H1 (cell line): ENCODE results near the gene ROGDI. TPM values are rescaled to one million over a fixed set of nuclear protein-coding genes. Genes with fewer than 3 reads are reported as not detected.

Source experiments
- BACH1 ChIP-seq: IDR thresholded peaks from 2 replicates; pipeline ENCODE4 v1.6.1; 2012; ENCODE audit warnings: low read length, improper control_type of control experiment
- GABPA ChIP-seq: IDR thresholded peaks from 2 replicates; pipeline ENCODE4 v1.6.1; 2011; ENCODE audit warnings: mild to moderate bottlenecking, low read length, moderate library complexity, borderline replicate concordance; ENCODE audit not compliant: insufficient read depth
- MAFK ChIP-seq: IDR thresholded peaks from 2 replicates; pipeline ENCODE4 v1.6.1; 2012; ENCODE audit warnings: low read depth, mild to moderate bottlenecking, improper control_type of control experiment, low read length
- POLR2A ChIP-seq, 2 experiments: IDR thresholded peaks; 1 replicate in 1 of 2; 2 replicates in 1 of 2; pipeline ENCODE4 v1.6.1; 2011; ENCODE audit warnings: low read depth in 2 of 2, low read length in 2 of 2, mild to moderate bottlenecking in 2 of 2; ENCODE audit errors: control extremely low read depth in 1 of 2
- POU5F1 ChIP-seq: IDR thresholded peaks from 2 replicates; pipeline ENCODE4 v1.6.1; 2011; ENCODE audit warnings: low read depth, mild to moderate bottlenecking, low read length, moderate library complexity
- SIN3A ChIP-seq, 2 experiments: IDR thresholded peaks in 1 of 2; conservative IDR thresholded peaks in 1 of 2; 2 replicates each; pipeline ENCODE4 v1.6.1; 2011 to 2012; ENCODE audit warnings: low read length in 2 of 2, improper control_type of control experiment in 1 of 2, low read depth in 1 of 2, mild to moderate bottlenecking in 1 of 2
- TAF1 ChIP-seq: IDR thresholded peaks from 2 replicates; pipeline ENCODE4 v1.6.1; 2011; ENCODE audit warnings: mild to moderate bottlenecking, low read depth, low read length
- TAF7 ChIP-seq: optimal IDR thresholded peaks from 2 replicates; pipeline ENCODE3; 2011; ENCODE audit warnings: low read depth, mild to moderate bottlenecking, inconsistent platforms, low read length, moderate library complexity, borderline replicate concordance
- TBP ChIP-seq: IDR thresholded peaks from 2 replicates; pipeline ENCODE4 v1.6.1; 2011; ENCODE audit warnings: low read depth, low read length, improper control_type of control experiment
- TEAD4 ChIP-seq: IDR thresholded peaks from 2 replicates; pipeline ENCODE4 v1.6.1; 2012; ENCODE audit warnings: low read depth, low read length, inconsistent platforms, mixed read lengths
- polyA plus RNA-seq, 7 experiments: library from polyadenylated mRNA; depleted of rRNA in 3 of 7; stranded (reverse) in 5 of 7; unstranded in 2 of 7; fragments of >200 nt in 5 of 7; fragments of 200-250 nt in 2 of 7; gene quantifications; 1 replicate in 5 of 7; 2 replicates in 1 of 7; 4 replicates in 1 of 7; pipeline versions ENCODE4 v1.2.1 to v1.2.3, GENCODE V29; 2011 to 2013; ENCODE audit warnings: missing spikeins in 2 of 7, mixed read lengths in 2 of 7
- total RNA-seq: library from RNA; stranded (reverse); fragmentation: NEBNext Ultra II Directional; extraction: Animal tissue kit (Norgen Biotek cat#: 25700); gene quantifications from 2 replicates; pipeline ENCODE4 v1.2.1, GENCODE V29; 2021
- TF ChIP-seq, protein P1 (sequence below): IDR thresholded peaks from 2 replicates; pipeline ENCODE4 v1.6.1; 2011; ENCODE audit warnings: low read length, improper control_type of control experiment
- TF ChIP-seq, protein P2 (sequence below): IDR thresholded peaks from 2 replicates; pipeline ENCODE4 v1.6.1; 2011; ENCODE audit warnings: low read depth, mild to moderate bottlenecking, low read length; ENCODE audit not compliant: insufficient read depth
- TF ChIP-seq, protein P3 (sequence below): IDR thresholded peaks from 2 replicates; pipeline ENCODE4 v1.6.1; 2012; ENCODE audit warnings: inconsistent platforms

ROGDI gene
- total and polyA plus RNA-seq, 2 of the 8 experiments (the other 6 are each of a cell fraction or from before 2014, with no cell fraction given) = 27.4 to 68.4 TPM

DNA sequence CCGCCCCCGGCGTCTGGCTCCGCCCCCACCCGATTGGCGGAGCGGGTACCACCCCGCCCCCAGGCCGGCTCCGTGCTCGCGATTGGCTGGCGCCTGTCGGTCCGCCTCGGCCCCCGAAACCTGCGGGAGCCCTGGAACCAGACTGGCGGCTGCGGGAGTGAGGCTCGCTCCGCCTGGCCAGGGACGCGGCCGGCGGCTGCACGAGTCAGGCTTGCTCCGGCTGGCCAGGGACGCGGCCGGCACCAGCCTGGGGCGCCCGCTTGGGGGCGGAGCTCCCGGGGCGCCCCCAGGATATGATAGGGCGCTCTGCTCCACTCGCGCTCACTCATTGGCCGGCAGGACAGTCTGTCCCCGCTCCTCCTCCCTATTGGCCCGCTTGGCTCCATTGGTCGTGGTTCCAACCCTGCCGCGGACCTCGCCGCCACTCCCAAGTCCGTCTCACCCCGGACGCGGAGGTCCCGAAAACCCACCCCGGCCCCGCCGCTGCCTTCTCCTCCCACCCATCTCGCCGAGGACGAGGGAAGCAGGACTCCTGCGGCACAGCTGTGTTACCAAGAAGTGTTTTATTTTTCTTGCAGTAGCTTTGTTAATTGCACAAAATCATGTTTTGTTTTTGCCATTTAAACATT is 340 bp upstream of the ROGDI start (continued):
- TF ChIP-seq POU5F1 (no peak), TAF7 (peak; percentile 29), MAFK (no peak), POLR2A (IDR thresholded peaks at IDR 0.05; ENCODE audit: control extremely low read depth in 1 of 2, low read depth in 2 of 2, low read length in 2 of 2) (peak in 1 of 2 experiments; percentile 61; a peak in 1 of 3 replicates), TEAD4 (no peak), TAF1 (peak; percentile 63), TBP (peak; percentile 38; the same call in 1 of the 2 replicates), GABPA (0 out of 2 replicates have a peak, but pooled peaks have one; percentile 30), BACH1 (no peak), SIN3A (conservative IDR thresholded peaks at IDR 0.05 in 1 of 2, IDR thresholded peaks at IDR 0.05 in 1 of 2; ENCODE audit: low read depth in 1 of 2, low read length in 2 of 2) (no peak)
- TF ChIP-seq, protein P1, sequence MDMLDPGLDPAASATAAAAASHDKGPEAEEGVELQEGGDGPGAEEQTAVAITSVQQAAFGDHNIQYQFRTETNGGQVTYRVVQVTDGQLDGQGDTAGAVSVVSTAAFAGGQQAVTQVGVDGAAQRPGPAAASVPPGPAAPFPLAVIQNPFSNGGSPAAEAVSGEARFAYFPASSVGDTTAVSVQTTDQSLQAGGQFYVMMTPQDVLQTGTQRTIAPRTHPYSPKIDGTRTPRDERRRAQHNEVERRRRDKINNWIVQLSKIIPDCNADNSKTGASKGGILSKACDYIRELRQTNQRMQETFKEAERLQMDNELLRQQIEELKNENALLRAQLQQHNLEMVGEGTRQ = no peak
- TF ChIP-seq, protein P2, sequence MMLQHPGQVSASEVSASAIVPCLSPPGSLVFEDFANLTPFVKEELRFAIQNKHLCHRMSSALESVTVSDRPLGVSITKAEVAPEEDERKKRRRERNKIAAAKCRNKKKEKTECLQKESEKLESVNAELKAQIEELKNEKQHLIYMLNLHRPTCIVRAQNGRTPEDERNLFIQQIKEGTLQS = no peak
- TF ChIP-seq, protein P3, sequence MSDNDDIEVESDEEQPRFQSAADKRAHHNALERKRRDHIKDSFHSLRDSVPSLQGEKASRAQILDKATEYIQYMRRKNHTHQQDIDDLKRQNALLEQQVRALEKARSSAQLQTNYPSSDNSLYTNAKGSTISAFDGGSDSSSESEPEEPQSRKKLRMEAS = no peak
